GM19455 (cell line): ENCODE measurements around the gene OR4F15.
"Not testable (repeated sequence)": the region's sequence is repeated elsewhere in the genome, so short reads cannot be mapped to it uniquely, and the experiment has no call there.

Source experiments
- ATAC-seq: cut with Tn5 transposase; IDR thresholded peaks from one replicate; pipeline ENCODE4 v1.9.1; 2021; ENCODE audit not compliant: unreplicated experiment

Gene OR4F15, protein sequence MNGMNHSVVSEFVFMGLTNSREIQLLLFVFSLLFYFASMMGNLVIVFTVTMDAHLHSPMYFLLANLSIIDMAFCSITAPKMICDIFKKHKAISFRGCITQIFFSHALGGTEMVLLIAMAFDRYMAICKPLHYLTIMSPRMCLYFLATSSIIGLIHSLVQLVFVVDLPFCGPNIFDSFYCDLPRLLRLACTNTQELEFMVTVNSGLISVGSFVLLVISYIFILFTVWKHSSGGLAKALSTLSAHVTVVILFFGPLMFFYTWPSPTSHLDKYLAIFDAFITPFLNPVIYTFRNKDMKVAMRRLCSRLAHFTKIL

DNA sequence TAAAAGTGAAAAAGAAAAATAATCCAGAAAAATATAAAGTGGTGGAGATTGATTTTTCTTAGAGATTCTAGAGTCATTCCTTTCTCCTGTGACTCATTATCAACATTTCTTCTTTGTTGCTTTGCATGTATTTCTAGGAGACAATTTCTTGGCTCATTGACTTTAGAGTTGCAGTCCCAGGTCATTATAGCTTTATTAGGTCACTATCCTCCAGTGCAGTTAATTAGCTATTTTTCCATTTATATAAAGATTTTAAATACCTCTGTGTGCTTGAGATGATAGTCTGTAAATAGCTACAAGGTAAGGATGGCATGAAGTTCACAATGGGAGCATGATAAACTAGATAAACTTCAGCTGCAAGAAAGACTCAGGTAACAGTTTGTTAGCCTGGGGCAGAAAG, at the start of gene OR4F15:
OR4F15 (plus strand) TSS at position 301 of the 400 bp plus-strand sequence. CDS start 5,985 bp downstream, outside the sequence.
- ATAC-seq = no peak

DNA sequence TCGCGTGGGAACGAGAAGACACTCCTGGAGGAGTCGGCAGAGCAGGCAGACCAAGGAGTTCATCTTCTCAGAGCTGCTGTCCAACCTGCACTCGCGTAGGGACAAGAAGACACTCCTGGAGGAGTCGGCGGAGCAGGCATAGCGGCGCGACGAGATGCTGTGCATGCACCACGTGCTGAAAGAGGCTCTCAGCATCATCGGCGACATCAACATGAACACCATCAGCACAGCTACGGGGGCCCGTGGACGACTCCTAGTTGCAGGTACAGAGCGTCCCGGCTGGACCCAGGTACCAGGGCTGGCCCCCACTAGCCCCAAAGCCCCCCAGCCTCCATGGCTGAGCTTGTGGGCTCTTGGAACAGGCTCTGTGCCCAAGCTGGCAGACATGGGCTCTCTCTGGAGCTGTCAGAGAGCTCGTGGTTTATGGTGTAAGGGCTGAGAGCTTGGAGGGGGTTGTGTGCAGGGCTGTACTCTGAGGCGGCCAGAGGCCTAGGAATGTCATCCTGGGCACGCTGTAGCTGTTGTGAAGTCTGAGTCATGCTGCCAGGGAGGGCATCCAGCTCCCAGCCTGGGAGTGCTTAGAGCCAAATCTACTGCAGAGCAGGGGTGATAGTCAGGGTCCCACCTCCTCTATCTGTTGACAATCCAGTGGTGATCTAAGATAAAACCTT, 47.2 kb upstream of the OR4F15 start:
- not testable (repeated sequence) for ATAC-seq

DNA sequence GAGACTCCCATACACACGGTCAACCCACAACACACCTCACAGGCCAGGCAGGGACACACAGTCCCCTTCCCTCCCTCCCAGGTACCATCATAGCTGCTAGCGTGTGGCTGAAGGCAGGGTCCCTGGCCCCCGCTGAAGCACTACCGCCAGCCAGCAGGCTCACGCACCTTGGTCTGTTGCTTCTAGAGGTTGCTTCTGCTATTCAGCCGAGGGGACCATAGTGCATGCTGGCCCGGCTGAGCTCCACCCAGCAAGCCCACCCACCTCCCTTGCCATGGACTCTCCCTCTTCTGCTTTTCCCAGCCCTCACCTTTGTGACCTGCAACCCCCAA, 46.7 kb upstream of the OR4F15 start:
- not testable (repeated sequence) for ATAC-seq

DNA sequence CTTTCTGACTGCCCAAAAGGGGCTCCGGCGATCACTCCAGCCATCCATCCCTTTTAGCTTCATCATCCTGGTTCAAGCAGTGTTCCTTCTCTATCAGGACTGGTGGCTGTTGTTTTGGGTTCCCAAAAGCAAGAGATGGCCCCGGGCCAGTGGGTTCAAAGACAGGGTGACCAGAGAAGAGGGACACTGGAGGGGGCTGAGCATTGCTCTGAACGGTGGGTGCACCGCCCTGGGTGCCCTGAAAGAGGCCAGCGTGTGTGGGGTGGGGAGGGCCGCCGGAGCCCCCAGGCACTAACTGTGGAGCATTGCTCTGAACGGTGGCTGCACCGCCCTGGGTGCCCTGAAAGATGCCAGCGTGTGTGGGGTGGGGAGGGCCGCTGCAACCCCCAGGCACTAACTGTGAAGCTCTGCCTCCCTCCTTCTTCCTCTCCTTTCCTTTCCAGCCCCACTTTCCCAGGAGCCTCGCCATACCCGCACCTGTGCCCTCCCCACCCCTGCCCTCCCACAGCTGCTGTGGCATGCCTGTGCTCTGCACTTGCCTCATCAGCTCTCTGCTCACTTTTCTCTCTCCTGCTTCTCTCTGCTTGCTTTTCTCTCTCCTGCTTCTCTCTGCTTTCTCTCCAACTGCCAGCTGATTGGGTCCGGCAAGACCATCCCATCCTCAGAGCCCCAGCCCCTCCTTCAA, 46.1 kb upstream of the OR4F15 start:
- no peak for ATAC-seq

DNA sequence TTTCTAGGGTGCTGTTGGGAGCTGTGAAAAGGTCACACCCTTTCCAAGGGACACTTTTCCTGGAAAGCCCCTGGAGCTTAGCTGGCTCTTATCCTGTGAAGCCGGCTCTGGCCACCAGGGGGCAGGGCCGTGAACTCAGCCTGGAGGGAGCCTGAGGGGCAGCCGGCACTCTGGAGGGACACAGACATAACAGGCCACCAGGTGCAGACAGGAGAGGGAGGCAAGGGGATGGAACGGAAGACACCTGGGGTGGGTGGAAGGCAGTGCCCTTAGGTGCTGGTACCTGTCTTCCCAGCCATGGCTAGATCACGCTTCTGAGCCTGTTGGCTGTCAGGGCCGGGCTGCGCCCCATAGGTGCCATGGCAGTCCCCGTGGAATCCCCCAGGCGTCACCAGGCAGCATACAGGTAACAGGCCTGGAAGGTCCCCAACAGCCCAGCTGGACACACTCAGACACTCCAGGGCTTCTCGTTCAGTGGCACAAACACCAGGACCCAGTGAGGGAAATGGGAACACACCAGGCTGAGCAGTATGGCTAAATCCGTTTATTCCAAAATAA, 44.8 kb upstream of the OR4F15 start:
- ATAC-seq = not testable (repeated sequence)

DNA sequence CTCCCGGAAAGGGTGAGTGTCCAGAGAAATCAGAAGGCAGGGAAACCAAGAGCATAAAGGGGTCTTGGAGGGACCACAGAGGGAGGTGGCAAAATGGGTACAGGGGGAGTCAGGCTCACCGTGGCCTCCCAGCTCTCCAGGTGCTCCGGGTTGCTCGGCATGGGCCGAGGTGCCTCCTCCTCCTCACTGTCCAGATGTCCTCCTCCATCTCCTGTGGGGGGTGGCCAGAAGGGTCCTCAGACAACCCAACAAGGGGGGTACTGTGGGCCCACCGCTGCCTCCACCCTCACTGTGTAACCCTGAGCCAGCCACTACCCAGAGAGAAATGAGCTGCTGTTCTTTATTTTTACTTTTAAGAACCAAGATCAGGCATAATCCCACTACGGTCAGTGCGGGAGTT, 39.1 kb upstream of the OR4F15 start:
- ATAC-seq = no peak

DNA sequence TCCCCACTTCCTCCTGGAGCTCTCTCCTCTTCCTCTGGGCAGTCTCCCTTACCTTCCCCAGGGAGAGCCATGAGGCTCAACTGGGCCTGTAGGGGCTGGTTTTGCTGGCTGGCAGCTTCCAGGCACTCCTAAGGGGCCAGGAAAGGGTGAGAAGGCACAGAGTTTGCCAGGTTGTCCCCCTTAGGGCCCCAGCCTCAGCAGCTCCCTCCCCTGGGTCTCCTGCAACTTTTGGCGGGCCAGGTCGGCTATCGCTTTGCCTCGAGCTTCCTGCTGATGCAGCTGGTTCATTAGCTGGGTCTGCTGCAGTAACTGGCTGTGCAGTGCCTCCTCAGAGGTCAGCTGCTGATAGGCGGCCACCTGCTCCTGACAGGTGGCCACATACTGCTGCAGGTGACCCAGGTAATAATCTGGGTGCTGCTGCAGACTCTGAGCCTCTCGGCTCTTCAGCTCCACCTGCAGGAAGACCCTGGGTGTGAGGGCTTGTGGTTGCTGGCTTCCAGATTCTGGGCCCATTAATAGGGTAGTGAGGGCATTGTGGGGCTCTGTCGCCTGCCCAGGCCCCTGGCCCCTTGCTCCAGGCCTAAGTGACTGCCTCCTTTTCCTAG, 38.4 kb upstream of the OR4F15 start:
- no peak for ATAC-seq

DNA sequence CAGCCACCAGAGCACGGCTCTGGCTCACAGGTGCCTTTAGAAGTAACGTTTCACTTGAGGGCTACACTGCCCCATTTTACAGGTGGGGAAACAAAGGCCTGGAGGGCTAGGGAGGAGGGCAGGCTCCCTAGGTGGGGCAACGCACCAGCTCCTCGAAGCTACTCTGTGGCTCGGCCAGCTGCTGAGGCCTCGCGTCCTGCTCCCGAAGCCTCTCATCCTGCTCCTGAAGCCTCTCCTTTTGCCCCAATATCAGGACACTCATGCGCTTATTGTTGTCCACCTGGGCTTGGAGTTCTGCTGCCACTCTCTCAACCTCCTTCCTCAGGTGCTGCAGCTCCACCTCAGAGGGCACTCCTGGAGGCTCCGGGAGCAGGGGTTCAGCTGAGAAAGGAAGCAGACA, 36.9 kb upstream of the OR4F15 start:
- no peak for ATAC-seq

DNA sequence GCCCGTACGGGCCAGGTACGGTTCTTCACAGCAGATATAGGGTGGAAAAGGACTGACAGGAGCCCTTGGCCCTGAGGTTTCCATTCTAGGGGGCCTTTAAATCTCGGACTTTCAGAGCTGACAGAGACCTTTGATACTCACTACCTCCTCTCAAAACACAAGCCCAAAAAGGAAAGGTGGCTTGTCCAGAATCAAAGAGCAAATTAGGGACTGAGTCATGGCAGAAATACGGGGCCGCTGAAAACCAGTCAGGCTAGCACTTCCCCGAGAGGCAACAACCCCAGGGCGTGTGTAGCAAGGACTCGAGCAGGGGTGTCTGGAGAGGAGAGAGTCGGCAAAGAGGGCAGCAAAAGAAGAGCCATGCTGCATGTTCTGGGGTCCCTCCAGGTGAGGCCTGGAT, 33.4 kb upstream of the OR4F15 start:
- not testable (repeated sequence) for ATAC-seq

DNA sequence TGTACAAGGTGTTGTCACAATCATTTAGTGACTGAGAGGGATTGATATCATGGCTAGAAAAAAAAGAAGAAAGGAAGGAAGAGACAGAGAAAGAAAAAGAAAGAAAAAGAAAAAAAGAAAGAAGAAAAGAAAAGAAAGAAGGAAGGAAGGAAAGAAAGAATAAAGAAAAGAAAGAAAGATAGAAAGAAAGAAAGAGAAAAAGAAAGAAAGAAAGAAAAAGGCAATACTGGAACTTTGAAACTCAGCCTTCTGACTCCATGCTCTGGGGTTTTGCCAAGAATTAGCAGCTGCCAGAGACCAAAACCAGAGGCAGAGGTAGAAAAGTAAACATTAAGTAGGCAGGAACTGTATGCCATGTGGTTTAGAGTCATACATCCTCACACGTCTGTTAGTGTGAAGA, 31.8 kb upstream of the OR4F15 start:
- ATAC-seq = not testable (repeated sequence)

DNA sequence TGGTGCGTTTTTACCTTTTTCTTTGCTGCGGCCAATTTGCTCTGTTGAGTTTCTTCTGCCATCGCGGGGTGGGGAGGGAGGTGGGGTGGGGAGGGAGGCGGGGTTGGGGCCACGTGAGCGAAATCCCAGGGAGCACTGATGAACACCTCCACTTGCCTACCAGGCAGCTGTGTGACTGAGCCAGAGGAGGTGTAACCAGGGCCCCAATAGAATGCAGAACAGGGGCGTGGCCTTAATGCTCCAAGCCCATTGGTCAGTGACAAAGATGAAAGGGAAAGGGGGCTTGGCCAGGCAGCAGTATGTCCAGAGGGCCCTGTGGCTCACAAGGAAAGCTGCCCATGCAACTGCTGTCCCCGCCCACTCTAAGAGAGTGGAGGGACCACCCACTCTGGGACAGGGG, 30.1 kb upstream of the OR4F15 start:
- ATAC-seq = no peak

DNA sequence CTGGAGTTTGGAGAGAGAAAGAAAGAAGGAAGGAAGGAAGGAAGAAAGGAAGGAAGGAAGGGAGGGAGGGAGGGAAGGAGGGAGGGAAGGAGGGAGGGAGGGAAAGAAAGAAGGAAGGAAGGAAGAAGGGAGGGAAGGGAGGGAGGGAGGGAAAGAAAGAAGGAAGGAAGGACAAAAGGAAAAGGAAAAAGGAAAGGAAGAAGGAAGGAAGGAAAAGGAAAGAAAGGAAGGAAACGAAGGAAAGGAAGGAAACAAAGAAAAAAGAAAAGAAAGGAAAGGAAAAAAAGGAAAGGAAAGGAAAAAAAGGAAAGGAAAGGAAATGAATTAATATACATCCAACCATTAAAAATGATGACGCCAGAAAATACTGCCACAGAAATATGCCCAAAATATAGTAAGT, 27.4 kb upstream of the OR4F15 start:
- no peak for ATAC-seq

DNA sequence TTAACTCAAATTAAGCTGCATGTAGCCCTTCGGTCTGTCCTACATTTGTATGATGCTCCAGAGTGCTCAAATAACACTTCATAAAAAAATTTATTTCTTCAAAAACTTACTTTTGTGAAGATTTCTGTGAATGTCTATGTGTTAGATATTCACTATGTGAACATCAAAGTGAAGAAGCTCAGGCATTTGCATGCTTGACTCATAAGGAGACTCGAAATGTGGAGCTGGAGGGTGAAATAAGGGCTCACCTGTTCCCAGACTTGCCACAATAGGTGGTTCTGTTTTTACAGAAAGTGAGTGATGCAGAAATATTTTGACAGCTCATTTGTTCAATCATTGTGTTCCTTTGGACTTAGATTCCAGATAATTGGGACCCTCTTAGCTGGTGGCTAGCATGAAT, 25.6 kb upstream of the OR4F15 start:
- not testable (repeated sequence) for ATAC-seq

DNA sequence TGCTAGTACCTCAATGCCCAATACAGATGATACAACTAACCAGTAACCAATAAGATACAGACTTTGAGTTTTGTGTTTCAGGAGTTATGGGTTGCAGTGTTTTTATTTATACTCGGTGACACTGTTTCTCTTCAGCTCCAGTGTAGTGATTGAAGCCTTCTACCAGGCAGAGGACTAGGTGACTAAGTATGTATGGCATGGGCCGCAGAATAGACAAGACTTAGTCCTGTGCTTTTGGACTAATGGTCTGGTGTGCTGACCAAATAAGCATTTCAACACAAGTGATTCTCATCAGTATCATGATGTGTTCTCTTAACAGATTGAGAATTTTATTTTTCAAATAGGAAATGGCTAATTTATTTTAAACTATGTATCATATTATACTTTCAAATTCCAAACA, 24.0 kb upstream of the OR4F15 start:
- ATAC-seq = not testable (repeated sequence)

DNA sequence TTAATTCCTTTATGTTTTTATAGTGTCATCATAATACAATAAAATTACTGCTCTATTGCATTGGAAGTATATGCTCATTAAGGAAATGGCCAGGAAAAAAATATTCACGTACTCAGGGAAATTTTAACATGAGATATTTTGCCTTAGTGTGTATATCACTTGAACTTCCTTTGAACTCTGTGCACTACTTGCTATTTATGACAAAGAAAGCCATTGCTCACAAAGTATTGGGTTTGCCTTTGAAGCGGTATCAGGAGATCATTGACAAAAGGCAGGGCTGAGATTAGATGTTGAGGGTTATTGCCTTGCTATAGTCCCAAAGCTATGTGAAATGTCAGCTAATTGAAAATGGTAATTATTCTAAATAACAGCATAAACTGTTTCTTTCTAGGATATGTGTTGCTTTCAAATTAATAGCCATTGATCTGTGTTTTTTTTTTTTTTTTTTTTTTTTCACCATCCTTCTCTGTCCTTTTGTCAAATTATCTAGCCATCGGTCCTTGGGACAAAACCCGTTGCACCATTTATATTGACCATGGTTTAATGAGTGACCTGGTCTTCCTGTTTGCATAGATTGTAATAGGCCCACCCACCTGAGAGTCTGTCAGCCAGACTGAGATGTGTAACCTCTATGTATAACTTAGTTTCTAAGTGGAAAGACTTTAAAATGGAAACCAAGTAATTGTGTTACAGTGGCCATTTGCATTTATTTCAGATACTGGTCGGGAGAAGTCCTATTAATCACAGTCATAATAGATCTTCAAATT, 23.3 kb upstream of the OR4F15 start:
- ATAC-seq = not testable (repeated sequence)

DNA sequence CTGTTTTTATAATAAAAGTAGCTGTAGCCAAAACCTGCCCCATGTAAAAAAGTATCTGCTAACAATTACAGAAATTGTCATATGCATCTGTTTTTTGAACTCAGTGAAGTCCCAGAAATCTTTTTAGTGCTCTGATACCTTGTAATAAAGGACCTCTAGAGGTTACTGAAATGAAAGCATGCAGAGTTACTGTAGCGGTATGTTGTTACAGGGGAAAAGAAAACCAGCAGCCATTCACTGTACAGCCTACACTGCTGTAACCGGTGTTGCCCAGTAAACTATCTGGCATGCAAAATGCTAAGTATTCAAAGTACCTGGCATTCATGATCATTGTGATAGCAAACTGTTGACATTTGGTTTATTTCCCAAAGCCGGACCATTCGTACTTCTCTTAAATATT, 21.3 kb upstream of the OR4F15 start:
- ATAC-seq = not testable (repeated sequence)

DNA sequence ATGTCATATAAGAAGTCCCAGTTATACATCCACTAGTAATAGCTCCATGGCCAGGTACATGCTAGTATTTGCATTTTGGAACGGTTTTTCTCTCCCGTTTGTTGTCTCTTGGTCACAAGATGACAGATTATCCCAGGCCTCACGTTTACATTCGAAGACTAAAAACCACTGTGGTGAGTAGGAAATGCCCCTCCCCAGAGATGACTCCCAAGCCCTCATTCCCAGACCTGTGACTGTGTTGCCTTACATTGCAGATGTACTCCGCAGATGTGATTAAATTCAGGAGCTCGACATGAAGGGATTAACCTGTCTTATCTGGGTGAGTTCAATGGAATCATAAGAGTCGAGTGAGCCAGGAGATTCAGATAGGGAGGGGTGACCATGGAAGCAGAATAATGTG, 18.0 kb upstream of the OR4F15 start:
- ATAC-seq = not testable (repeated sequence)

DNA sequence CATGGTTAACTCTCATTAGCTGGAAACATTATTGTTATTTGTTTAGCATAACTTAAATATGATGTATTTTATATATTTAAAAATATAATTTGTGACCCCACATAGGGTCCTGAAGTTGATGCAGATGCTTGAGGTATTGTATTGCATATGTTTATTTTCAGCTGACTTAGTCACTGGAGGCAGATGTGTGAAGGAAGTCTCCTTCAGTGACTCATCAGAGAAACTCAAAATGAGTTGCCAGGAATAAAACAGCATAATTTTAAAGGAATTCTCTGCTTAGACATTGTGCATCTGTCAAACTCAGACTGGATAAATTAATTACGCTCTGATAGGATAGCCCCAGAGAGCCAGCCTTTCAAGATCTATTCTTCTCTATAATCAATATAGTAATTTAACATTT, 16.5 kb upstream of the OR4F15 start:
- ATAC-seq = no peak

DNA sequence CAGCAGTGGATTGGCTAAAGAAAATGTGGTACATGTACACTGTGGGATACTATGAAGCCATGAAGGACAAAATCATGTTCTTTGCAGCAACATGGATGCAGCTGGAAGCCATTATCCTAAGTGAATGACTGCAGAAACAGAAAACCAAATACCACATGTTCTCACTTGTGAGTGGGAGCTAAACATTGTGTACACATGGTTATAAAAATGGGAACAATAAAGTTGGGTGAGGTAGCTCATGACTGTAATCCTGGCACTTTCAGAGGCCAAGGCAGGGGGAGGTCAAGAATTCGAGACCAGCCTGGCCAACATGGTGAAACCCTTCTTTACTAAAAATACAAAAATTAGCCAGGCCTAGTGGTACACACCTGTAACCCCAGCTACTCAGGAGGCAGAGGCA, 12.3 kb upstream of the OR4F15 start:
- ATAC-seq = no peak

DNA sequence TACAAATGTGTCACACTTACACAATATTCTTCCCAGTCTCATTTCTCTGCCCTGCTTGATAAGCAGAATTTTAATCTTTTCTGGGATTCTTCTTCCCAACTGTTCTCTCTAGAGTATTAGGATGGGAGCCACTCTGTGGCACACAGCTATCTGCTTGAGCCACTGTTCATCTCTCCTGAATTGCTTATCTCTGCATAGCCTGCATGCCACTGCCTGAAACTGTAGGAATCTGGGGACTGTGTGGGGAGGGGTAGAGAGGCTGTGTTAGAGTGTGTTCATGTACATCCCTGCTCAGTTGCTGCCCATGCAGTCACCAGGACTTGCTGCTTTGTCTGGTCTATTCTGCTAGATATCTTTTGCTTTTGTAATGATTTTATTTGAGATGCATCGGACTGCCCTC, 11.0 kb upstream of the OR4F15 start:
- no peak for ATAC-seq

DNA sequence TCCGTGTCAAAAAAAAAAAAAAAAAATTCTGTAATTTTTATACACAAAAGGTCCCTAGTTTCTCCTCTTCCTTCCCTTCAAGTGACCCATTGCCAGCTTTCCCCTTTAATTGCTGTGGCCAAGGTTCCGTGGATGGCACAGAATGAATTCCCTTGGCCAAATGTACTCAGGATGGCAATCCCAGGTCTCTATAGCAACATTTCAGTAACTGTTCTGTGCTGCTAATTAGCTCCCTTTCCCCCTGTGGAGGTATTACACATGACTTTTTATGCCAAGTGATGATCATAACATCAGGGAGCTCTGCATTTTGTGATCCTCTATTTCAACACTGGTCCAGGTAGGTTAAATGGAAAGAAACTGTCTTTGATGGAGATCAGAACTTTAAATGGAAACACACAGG, 8.8 kb upstream of the OR4F15 start, which contains the start of gene OR4F6:
OR4F6 (plus strand) TSS at position 301 of the 400 bp plus-strand sequence. CDS start 2,211 bp downstream, outside the sequence.
- ATAC-seq = no peak
